Mucosa of rectum (tissue), 2 donors: Measurements from ENCODE around the gene CDK14.

Experiments used
- H3K27ac ChIP-seq, 2 donors: one replicate each; pipeline ENCODE4 v1.7.0; 2013; ENCODE audit warnings: inconsistent platforms in 2 of 2, low read depth in 2 of 2, low read length in 2 of 2
- H3K27me3 ChIP-seq, 2 donors: one replicate each; pipeline ENCODE4 v1.7.0; 2013; ENCODE audit warnings: low read length in 2 of 2; ENCODE audit not compliant: control insufficient read depth in 2 of 2, insufficient read depth in 2 of 2
- H3K36me3 ChIP-seq, 2 donors: one replicate each; pipeline ENCODE4 v1.7.0; 2013; ENCODE audit warnings: low read length in 2 of 2; ENCODE audit not compliant: control insufficient read depth in 2 of 2, insufficient read depth in 2 of 2
- H3K4me1 ChIP-seq, 2 donors: one replicate each; pipeline ENCODE4 v1.7.0; 2013; ENCODE audit warnings: low read length in 2 of 2, mild to moderate bottlenecking in 1 of 2; ENCODE audit not compliant: control insufficient read depth in 2 of 2, insufficient read depth in 2 of 2
- H3K4me3 ChIP-seq, 2 donors: one replicate each; pipeline ENCODE4 v1.7.0; 2013; ENCODE audit warnings: low read length in 2 of 2
- H3K9ac ChIP-seq, 2 donors: one replicate each; pipeline ENCODE4 v1.7.0; 2013; ENCODE audit warnings: low read length in 2 of 2, low read depth in 1 of 2, mild to moderate bottlenecking in 1 of 2
- H3K9me3 ChIP-seq, 2 donors: one replicate each; pipeline ENCODE4 v1.7.0; 2013; ENCODE audit warnings: low read length in 2 of 2; ENCODE audit not compliant: control insufficient read depth in 2 of 2
- donor health status: healthy.
- donor health status: Normal muscosa, but diverticular disease.

The CDK14 gene

DNA sequence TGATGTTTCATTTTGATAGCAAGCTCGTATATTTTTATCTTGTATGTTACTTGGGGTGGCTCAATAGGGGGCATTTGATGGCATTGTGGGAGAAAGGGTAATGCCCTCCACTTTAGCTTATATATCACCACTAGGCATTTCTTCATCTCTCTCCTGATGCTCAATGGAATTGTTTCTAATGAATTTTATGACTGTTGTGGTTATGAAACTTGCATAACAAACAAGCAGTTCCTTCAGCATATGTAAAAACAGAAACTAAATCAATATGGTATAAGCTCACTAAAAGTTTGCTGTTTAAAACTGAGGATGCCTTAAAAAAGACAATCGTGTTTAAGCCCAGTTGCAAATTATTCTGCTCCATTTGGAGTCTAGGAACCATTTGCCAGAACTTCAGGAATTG, 75.5 kb downstream of the CDK14 start:
- Histone ChIP-seq H3K9me3 (no peaks in the 10 kb centered on the region), H3K27me3 (no peaks in the 10 kb centered on the region), H3K36me3 (no peaks in the 10 kb centered on the region), H3K27ac (no peak overlapping the region), H3K9ac (no peak overlapping the region), H3K4me3 (no peak overlapping the region), H3K4me1 (no peaks in the 10 kb centered on the region)

- Histone ChIP-seq H3K27ac (no peak overlapping the region), H3K4me1 (no peaks in the 10 kb centered on the region), H3K4me3 (no peak overlapping the region), H3K27me3 (no peaks in the 10 kb centered on the region), H3K9ac (no peak overlapping the region), H3K9me3 (no peaks in the 10 kb centered on the region), H3K36me3 (no peaks in the 10 kb centered on the region)
Measured at GRCh38 chr7:90672210-90672609, 76.1 kb downstream of the CDK14 start.

DNA sequence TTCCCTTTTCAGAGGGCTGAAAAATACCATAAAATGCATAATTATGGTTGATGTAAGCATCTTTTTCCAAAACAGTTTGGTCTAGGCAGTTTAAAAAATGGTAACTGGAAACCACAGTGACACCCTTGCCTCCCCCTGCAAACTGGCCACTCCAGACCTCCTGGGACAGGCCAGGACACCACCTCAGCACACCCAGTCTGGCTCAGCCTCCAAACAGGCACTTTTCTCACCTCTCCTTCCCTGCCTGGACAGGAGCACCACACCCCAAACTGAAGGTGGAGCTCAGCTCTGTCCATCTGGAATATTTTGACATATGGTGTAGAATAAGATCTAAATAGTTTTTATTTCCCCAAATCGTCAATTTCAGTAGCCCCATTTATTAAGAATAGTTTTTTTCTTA, 78.5 kb downstream of the CDK14 start:
- Histone ChIP-seq H3K9ac (no peak overlapping the region), H3K4me3 (no peak overlapping the region), H3K27me3 (no peaks in the 10 kb centered on the region), H3K27ac (no peak overlapping the region), H3K4me1 (no peaks in the 10 kb centered on the region), H3K9me3 (no peaks in the 10 kb centered on the region), H3K36me3 (no peaks in the 10 kb centered on the region)

DNA sequence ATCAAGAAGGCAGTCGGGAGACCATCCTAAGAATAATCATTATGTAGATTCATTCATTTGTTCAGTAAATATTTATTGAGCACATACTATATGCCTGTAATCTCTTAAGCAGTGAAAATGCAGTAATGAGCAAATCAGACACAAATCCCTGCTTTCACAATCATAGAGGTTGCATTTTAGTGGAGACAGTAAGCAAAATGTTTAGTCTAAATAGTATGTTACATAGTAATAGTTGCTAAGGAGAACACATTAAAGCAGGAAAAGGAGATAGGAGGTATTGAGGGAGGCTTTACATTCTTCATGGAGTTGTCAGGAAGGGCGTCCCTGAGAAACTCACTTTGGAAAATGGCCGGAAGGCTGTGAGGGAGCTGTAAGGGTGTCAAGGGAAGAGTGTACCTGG, 79.9 kb downstream of the CDK14 start:
- no peaks in the 10 kb centered on the region for H3K27me3 ChIP-seq
- H3K36me3 ChIP-seq = no peaks in the 10 kb centered on the region
- H3K9ac ChIP-seq = no peak overlapping the region
- H3K4me3 ChIP-seq = no peak overlapping the region
- no peaks in the 10 kb centered on the region for H3K4me1 ChIP-seq
- no peaks in the 10 kb centered on the region for H3K9me3 ChIP-seq
- H3K27ac ChIP-seq = no peak overlapping the region

GRCh38 chr7:90677486-90678404, 81.6 kb downstream of the CDK14 start:
- Histone ChIP-seq H3K9ac (no peak overlapping the region), H3K27me3 (no peaks in the 10 kb centered on the region), H3K36me3 (no peaks in the 10 kb centered on the region), H3K4me3 (no peak overlapping the region), H3K4me1 (no peaks in the 10 kb centered on the region), H3K9me3 (no peaks in the 10 kb centered on the region), H3K27ac (no peak overlapping the region)

DNA sequence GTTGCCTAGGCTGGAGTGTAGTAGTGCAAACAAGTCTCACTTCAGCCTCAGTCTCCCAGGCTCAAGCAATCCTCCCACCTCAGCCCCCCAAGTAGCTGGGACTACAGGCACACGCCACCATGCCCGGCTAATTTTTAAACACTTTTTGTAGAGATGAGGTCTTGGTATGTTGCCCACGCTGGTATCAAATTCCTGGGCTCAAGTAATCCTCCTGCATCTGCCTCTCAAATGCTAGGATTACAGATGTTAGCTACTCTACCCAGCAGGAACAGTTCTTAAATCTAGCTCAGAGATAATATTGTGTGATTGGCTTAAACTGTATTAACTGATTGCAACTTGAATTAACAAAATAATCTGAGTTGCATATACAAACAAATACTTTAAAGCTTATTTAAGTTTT, 82.9 kb downstream of the CDK14 start:
- no peaks in the 10 kb centered on the region for H3K27me3 ChIP-seq
- H3K4me3 ChIP-seq = no peak overlapping the region
- H3K27ac ChIP-seq = no peak overlapping the region

DNA sequence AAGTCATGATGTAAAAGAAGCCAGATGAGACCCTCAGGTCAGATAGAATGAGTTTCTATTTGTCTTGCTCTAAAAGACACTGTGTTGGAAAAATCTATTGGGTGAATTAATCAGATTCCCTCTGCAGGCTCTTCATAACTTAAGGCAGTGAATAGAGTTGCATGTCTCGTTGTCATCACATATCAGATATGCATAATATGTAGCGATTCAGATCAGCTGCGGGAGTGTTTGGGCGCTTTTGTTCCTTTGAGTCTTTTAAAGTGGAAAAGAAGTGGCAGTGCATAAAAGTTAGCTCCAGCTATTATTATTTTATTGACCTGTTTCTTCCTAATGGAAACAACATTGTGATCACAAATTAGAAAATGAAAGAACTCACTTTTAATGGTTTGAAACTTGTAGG, 84.4 kb downstream of the CDK14 start:
- no peak overlapping the region for H3K4me3 ChIP-seq
- H3K9ac ChIP-seq = no peak overlapping the region
- H3K36me3 ChIP-seq = no peaks in the 10 kb centered on the region
- H3K9me3 ChIP-seq = no peaks in the 10 kb centered on the region
- no peak overlapping the region for H3K27ac ChIP-seq
- no peaks in the 10 kb centered on the region for H3K27me3 ChIP-seq
- H3K4me1 ChIP-seq = no peaks in the 10 kb centered on the region

More for the DNA sequence above, 82.9 kb downstream of the CDK14 start:
- Histone ChIP-seq H3K9me3 (no peaks in the 10 kb centered on the region), H3K9ac (no peak overlapping the region), H3K4me1 (no peaks in the 10 kb centered on the region), H3K36me3 (no peaks in the 10 kb centered on the region)

- H3K36me3 ChIP-seq = no peaks in the 10 kb centered on the region
- no peaks in the 10 kb centered on the region for H3K27me3 ChIP-seq
- H3K27ac ChIP-seq = no peak overlapping the region
- H3K4me1 ChIP-seq = no peaks in the 10 kb centered on the region
- H3K4me3 ChIP-seq = no peak overlapping the region
- no peak overlapping the region for H3K9ac ChIP-seq
- H3K9me3 ChIP-seq = no peaks in the 10 kb centered on the region
Measured at GRCh38 chr7:90681336-90682022, 85.4 kb downstream of the CDK14 start.

GRCh38 chr7:90686146-90686545, 90.0 kb downstream of the CDK14 start:
- no peak overlapping the region for H3K27ac ChIP-seq
- H3K27me3 ChIP-seq = no peaks in the 10 kb centered on the region
- no peaks in the 10 kb centered on the region for H3K9me3 ChIP-seq
- H3K4me3 ChIP-seq = no peak overlapping the region
- H3K36me3 ChIP-seq = no peaks in the 10 kb centered on the region
- no peak overlapping the region for H3K9ac ChIP-seq
- H3K4me1 ChIP-seq = no peaks in the 10 kb centered on the region

- Histone ChIP-seq H3K4me1 (no peaks in the 10 kb centered on the region), H3K27me3 (no peaks in the 10 kb centered on the region), H3K9me3 (no peaks in the 10 kb centered on the region), H3K4me3 (no peak overlapping the region), H3K36me3 (no peaks in the 10 kb centered on the region), H3K9ac (no peak overlapping the region), H3K27ac (no peak overlapping the region)
Measured at GRCh38 chr7:90688810-90689209, 92.7 kb downstream of the CDK14 start.
